Activated naive CD8-positive, alpha-beta T cell treated with anti-CD3 and anti-CD28 coated beads for 36 hours (primary cell): ENCODE results near the gene NEDD9. TPM values are rescaled to one million over a fixed set of nuclear protein-coding genes. Genes with fewer than 3 reads are reported as not detected.

ENCODE experiments used
- DNase-seq: peaks from one replicate; pipeline ENCODE4 v3.0.0; 2021
- H3K27ac Mint-ChIP-seq: one replicate; pipeline ENCODE4 v1.8.0; 2022; ENCODE audit warnings: mild to moderate bottlenecking, moderate library complexity, mixed read lengths
- H3K27me3 Mint-ChIP-seq: one replicate; pipeline ENCODE4 v1.8.0; 2022; ENCODE audit warnings: mild to moderate bottlenecking, mixed read lengths
- H3K36me3 Mint-ChIP-seq: one replicate; pipeline ENCODE4 v1.8.0; 2021; ENCODE audit warnings: mild to moderate bottlenecking, mixed read lengths
- H3K4me1 Mint-ChIP-seq: one replicate; pipeline ENCODE4 v1.8.0; 2021; ENCODE audit warnings: mixed read lengths
- H3K4me3 Mint-ChIP-seq: one replicate; pipeline ENCODE4 v1.8.0; 2022; ENCODE audit warnings: mild to moderate bottlenecking, moderate library complexity, mixed read lengths
- H3K9me3 Mint-ChIP-seq: one replicate; pipeline ENCODE4 v1.8.0; 2022; ENCODE audit warnings: mixed read lengths
- total RNA-seq, 2 experiments: library from RNA; stranded (reverse); gene quantifications; one replicate each; pipeline ENCODE4 v1.2.3, GENCODE V29; 2021

The NEDD9 gene
- total RNA-seq, 2 experiments from 2014 or later = 32.0 to 33.7 TPM

- no peaks in the 10 kb centered on the region for H3K9me3 Mint-ChIP-seq
- peaks cover 29% of the 10 kb centered on the region for H3K4me1 Mint-ChIP-seq
- peaks cover 44% of the 10 kb centered on the region for H3K36me3 Mint-ChIP-seq
- H3K4me3 Mint-ChIP-seq = no peak overlapping the region
- DNase-seq = no peak
- no peak overlapping the region for H3K27ac Mint-ChIP-seq
- no peaks in the 10 kb centered on the region for H3K27me3 Mint-ChIP-seq
Observed at GRCh38 chr6:11209906-11210305, 22.6 kb downstream of the NEDD9 start.

- Mint-ChIP-seq H3K9me3 (no peaks in the 10 kb centered on the region), H3K4me3 (no peak overlapping the region), H3K4me1 (peaks cover 29% of the 10 kb centered on the region), H3K36me3 (peaks cover 44% of the 10 kb centered on the region), H3K27me3 (no peaks in the 10 kb centered on the region), H3K27ac (no peak overlapping the region)
- DNase-seq = no peak
Observed at GRCh38 chr6:11209369-11209768, 23.1 kb downstream of the NEDD9 start.

- Mint-ChIP-seq H3K36me3 (peaks cover 45% of the 10 kb centered on the region), H3K4me1 (peaks cover 31% of the 10 kb centered on the region), H3K9me3 (no peaks in the 10 kb centered on the region), H3K4me3 (no peak overlapping the region), H3K27ac (no peak overlapping the region), H3K27me3 (no peaks in the 10 kb centered on the region)
- DNase-seq = no peak
Observed at GRCh38 chr6:11208854-11209253, 23.6 kb downstream of the NEDD9 start.

GRCh38 chr6:11208267-11208666 lies 24.2 kb downstream of the NEDD9 start:
- DNase-seq = peak; percentile 6
- Mint-ChIP-seq H3K4me1 (peaks cover 37% of the 10 kb centered on the region), H3K9me3 (no peaks in the 10 kb centered on the region), H3K36me3 (peaks cover 46% of the 10 kb centered on the region), H3K27ac (no peak overlapping the region), H3K4me3 (no peak overlapping the region), H3K27me3 (no peaks in the 10 kb centered on the region)

GRCh38 chr6:11207199-11207968 lies 25.1 kb downstream of the NEDD9 start:
- Mint-ChIP-seq H3K36me3 (peaks cover 45% of the 10 kb centered on the region), H3K9me3 (no peaks in the 10 kb centered on the region), H3K27ac (peak overlapping the region; percentile 18), H3K4me1 (peaks cover 46% of the 10 kb centered on the region), H3K27me3 (no peaks in the 10 kb centered on the region), H3K4me3 (no peak overlapping the region)
- DNase-seq = no peak

- H3K4me1 Mint-ChIP-seq = peaks cover 44% of the 10 kb centered on the region
- H3K36me3 Mint-ChIP-seq = peaks cover 46% of the 10 kb centered on the region
- no peak overlapping the region for H3K4me3 Mint-ChIP-seq
- no peak overlapping the region for H3K27ac Mint-ChIP-seq
- no peaks in the 10 kb centered on the region for H3K9me3 Mint-ChIP-seq
- H3K27me3 Mint-ChIP-seq = no peaks in the 10 kb centered on the region
- DNase-seq = no peak
Observed at GRCh38 chr6:11206576-11206975, 25.9 kb downstream of the NEDD9 start.

GRCh38 chr6:11204794-11205366 lies 27.6 kb downstream of the NEDD9 start:
- H3K27me3 Mint-ChIP-seq = no peaks in the 10 kb centered on the region
- H3K4me3 Mint-ChIP-seq = no peak overlapping the region
- no peaks in the 10 kb centered on the region for H3K9me3 Mint-ChIP-seq
- DNase-seq = no peak
- no peak overlapping the region for H3K27ac Mint-ChIP-seq
- peaks cover 52% of the 10 kb centered on the region for H3K4me1 Mint-ChIP-seq
- peaks cover 55% of the 10 kb centered on the region for H3K36me3 Mint-ChIP-seq

GRCh38 chr6:11204005-11204399 lies 28.5 kb downstream of the NEDD9 start:
- no peak overlapping the region for H3K27ac Mint-ChIP-seq
- no peaks in the 10 kb centered on the region for H3K27me3 Mint-ChIP-seq
- H3K9me3 Mint-ChIP-seq = peaks cover 1% of the 10 kb centered on the region
- H3K4me3 Mint-ChIP-seq = no peak overlapping the region
- no peak for DNase-seq
- H3K4me1 Mint-ChIP-seq = peaks cover 55% of the 10 kb centered on the region
- H3K36me3 Mint-ChIP-seq = peaks cover 59% of the 10 kb centered on the region

GRCh38 chr6:11203306-11204004 lies 29.0 kb downstream of the NEDD9 start:
- no peak overlapping the region for H3K4me3 Mint-ChIP-seq
- H3K9me3 Mint-ChIP-seq = peaks cover 1% of the 10 kb centered on the region
- peaks cover 63% of the 10 kb centered on the region for H3K36me3 Mint-ChIP-seq
- H3K4me1 Mint-ChIP-seq = peaks cover 59% of the 10 kb centered on the region
- peak overlapping the region; percentile 84 for H3K27ac Mint-ChIP-seq
- DNase-seq = no peak
- no peaks in the 10 kb centered on the region for H3K27me3 Mint-ChIP-seq

GRCh38 chr6:11202513-11203305 lies 29.8 kb downstream of the NEDD9 start:
- Mint-ChIP-seq H3K27me3 (no peaks in the 10 kb centered on the region), H3K4me1 (peaks cover 58% of the 10 kb centered on the region), H3K27ac (peak overlapping the region; percentile 84), H3K36me3 (peaks cover 66% of the 10 kb centered on the region), H3K4me3 (no peak overlapping the region), H3K9me3 (peaks cover 1% of the 10 kb centered on the region)
- DNase-seq = peak; percentile 14

- Mint-ChIP-seq H3K27ac (no peak overlapping the region), H3K36me3 (peaks cover 66% of the 10 kb centered on the region), H3K4me1 (peaks cover 51% of the 10 kb centered on the region), H3K9me3 (peaks cover 1% of the 10 kb centered on the region), H3K4me3 (no peak overlapping the region), H3K27me3 (no peaks in the 10 kb centered on the region)
- no peak for DNase-seq
Observed at GRCh38 chr6:11201772-11202512, 30.5 kb downstream of the NEDD9 start.

GRCh38 chr6:11201015-11201414 lies 31.5 kb downstream of the NEDD9 start:
- DNase-seq = no peak
- Mint-ChIP-seq H3K4me3 (no peak overlapping the region), H3K27ac (no peak overlapping the region), H3K27me3 (no peaks in the 10 kb centered on the region), H3K9me3 (peaks cover 1% of the 10 kb centered on the region), H3K4me1 (peaks cover 50% of the 10 kb centered on the region), H3K36me3 (peaks cover 71% of the 10 kb centered on the region)

- Mint-ChIP-seq H3K36me3 (peaks cover 72% of the 10 kb centered on the region), H3K4me1 (peaks cover 50% of the 10 kb centered on the region), H3K27ac (peak overlapping the region; percentile 36), H3K27me3 (no peaks in the 10 kb centered on the region), H3K4me3 (no peak overlapping the region), H3K9me3 (peaks cover 1% of the 10 kb centered on the region)
- no peak for DNase-seq
Observed at GRCh38 chr6:11200356-11200755, 32.1 kb downstream of the NEDD9 start.
